ENCODE data around the gene SPATA3.
"Not testable (repeated sequence)": the region's sequence is repeated elsewhere in the genome, so short reads cannot be mapped to it uniquely, and the experiment has no call there.

The SPATA3 gene

GRCh38 chr2:230990131-230990898 lies 5.6 kb upstream of the SPATA3 start:
- Histone ChIP-seq H3K4me3 (no peak overlapping the region), H3K27ac (no peak overlapping the region)

- Histone ChIP-seq H3K27ac (no peak overlapping the region), H3K4me3 (no peak overlapping the region)
Observed at GRCh38 chr2:230990899-230991150, 5.1 kb upstream of the SPATA3 start.

- Histone ChIP-seq H3K27ac (no peak overlapping the region), H3K4me3 (no peak overlapping the region)
Observed at GRCh38 chr2:230991598-230991997, 4.3 kb upstream of the SPATA3 start.

GRCh38 chr2:230996661-230997060 lies 740 bp downstream of the SPATA3 start:
- no peak overlapping the region for H3K4me3 ChIP-seq
- H3K27ac ChIP-seq: no peak overlapping the region

GRCh38 chr2:230998882-230999281 lies 3.0 kb downstream of the SPATA3 start:
- no peak overlapping the region for H3K4me3 ChIP-seq
- H3K27ac ChIP-seq: no peak overlapping the region

- Histone ChIP-seq H3K27ac (no peak overlapping the region), H3K4me3 (no peak overlapping the region)
Observed at GRCh38 chr2:230999477-230999876, 3.6 kb downstream of the SPATA3 start.

GRCh38 chr2:231000211-231000904 lies 4.4 kb downstream of the SPATA3 start:
- Histone ChIP-seq H3K27ac (no peak overlapping the region), H3K4me3 (no peak overlapping the region)

GRCh38 chr2:231001036-231001435 lies 5.1 kb downstream of the SPATA3 start:
- Histone ChIP-seq H3K4me3 (no peak overlapping the region), H3K27ac (no peak overlapping the region)

GRCh38 chr2:231001921-231002320 lies 6.0 kb downstream of the SPATA3 start:
- no peak overlapping the region for H3K27ac ChIP-seq
- no peak overlapping the region for H3K4me3 ChIP-seq

- Histone ChIP-seq H3K4me3 (no peak overlapping the region), H3K27ac (no peak overlapping the region)
Observed at GRCh38 chr2:231002641-231003040, 6.7 kb downstream of the SPATA3 start.

- Histone ChIP-seq H3K4me3 (no peak overlapping the region), H3K27ac (no peak overlapping the region)
Observed at GRCh38 chr2:231003186-231003585, 7.3 kb downstream of the SPATA3 start.

GRCh38 chr2:231004930-231005329 lies 9.0 kb downstream of the SPATA3 start:
- not testable (repeated sequence) for H3K27ac ChIP-seq, H3K4me3 ChIP-seq

- H3K4me3 ChIP-seq: no peak overlapping the region
Observed at GRCh38 chr2:231007286-231008098, 11.6 kb downstream of the SPATA3 start.

GRCh38 chr2:231008131-231008530 lies 12.2 kb downstream of the SPATA3 start:
- no peak overlapping the region for H3K27ac ChIP-seq
- H3K4me3 ChIP-seq: no peak overlapping the region

More at GRCh38 chr2:231007286-231008098, 11.6 kb downstream of the SPATA3 start:
- no peak overlapping the region for H3K27ac ChIP-seq

- H3K4me3 ChIP-seq: no peak overlapping the region
Observed at GRCh38 chr2:231009236-231009919, 13.5 kb downstream of the SPATA3 start.

GRCh38 chr2:231010201-231010730 lies 14.3 kb downstream of the SPATA3 start:
- Histone ChIP-seq H3K4me3 (no peak overlapping the region), H3K27ac (no peak overlapping the region)

More at GRCh38 chr2:231009236-231009919, 13.5 kb downstream of the SPATA3 start:
- H3K27ac ChIP-seq: no peak overlapping the region

- H3K4me3 ChIP-seq: no peak overlapping the region
- H3K27ac ChIP-seq: no peak overlapping the region
Observed at GRCh38 chr2:231011526-231011925, 15.6 kb downstream of the SPATA3 start.

GRCh38 chr2:231012463-231012862 lies 16.5 kb downstream of the SPATA3 start:
- Histone ChIP-seq H3K4me3 (no peak overlapping the region), H3K27ac (no peak overlapping the region)

GRCh38 chr2:231013820-231014219 lies 17.9 kb downstream of the SPATA3 start:
- Histone ChIP-seq H3K27ac (no peak overlapping the region), H3K4me3 (no peak overlapping the region)

- Histone ChIP-seq H3K27ac (no peak overlapping the region), H3K4me3 (no peak overlapping the region)
Observed at GRCh38 chr2:231015478-231015877, 19.6 kb downstream of the SPATA3 start.
